Testis (tissue), 5 donors: ENCODE results near the gene TMEM123. TPM values are rescaled to one million over a fixed set of nuclear protein-coding genes. Genes with fewer than 3 reads are reported as not detected.

Experiments used
- DNase-seq: peaks from one replicate; pipeline ENCODE4 v3.0.0-alpha.2; 2019
- H3K27ac ChIP-seq, 2 donors: fragments of 200-600 bp; sonication (generic); one replicate each; pipeline ENCODE4 v1.5.1; 2019
- H3K27me3 ChIP-seq: fragments of 200-600 bp; sonication (generic); one replicate; pipeline ENCODE4 v1.5.1; 2019
- H3K36me3 ChIP-seq: fragments of 200-600 bp; sonication (generic); one replicate; pipeline ENCODE4 v1.5.1; 2017; ENCODE audit warnings: low read depth; ENCODE audit errors: missing control alignments
- H3K4me1 ChIP-seq: fragments of 200-600 bp; sonication (generic); one replicate; pipeline ENCODE4 v1.5.1; 2019
- H3K4me3 ChIP-seq, 2 donors: fragments of 200-600 bp; sonication (generic); one replicate each; pipeline ENCODE4 v1.5.1; 2017 to 2019
- H3K9me3 ChIP-seq: fragments of 200-600 bp; sonication (generic); one replicate; pipeline ENCODE4 v1.5.1; 2017
- POLR2A ChIP-seq: fragments of 450-650 bp; IDR thresholded peaks from one replicate; pipeline ENCODE4 v1.6.1; 2017; ENCODE audit warnings: antibody characterized with exemption, mild to moderate bottlenecking, moderate library complexity
- WGBS, 2 donors: methylation state at CpG; one replicate each; pipeline ENCODE4 v1.1.5; 2018; 5-methylcytosine and 5-hydroxymethylcytosine counted together
- intact Hi-C: fragments of 100-400 bp; cut with DNase I; formaldehyde crosslinking; loops from one replicate; pipeline ENCODE4 v1.15.1; 2023; ENCODE audit warnings: low total_unique reads
- long read RNA-seq, 2 donors: transcript quantifications; one replicate each; lab custom pipeline, GENCODE V29; 2026
- polyA plus RNA-seq: library from polyadenylated mRNA; stranded (reverse); fragments of 350-450 nt; fragmentation: Illumina TruSeq; extraction: RNeasy Lipid Tissue Mini Kit (QIAGEN cat#74804); gene quantifications from one replicate; pipeline ENCODE4 v1.2.3, GENCODE V29; 2014; ENCODE audit warnings: low read depth, low replicate concordance; ENCODE audit not compliant: insufficient read depth
- total RNA-seq, 2 donors: library from RNA; depleted of rRNA; stranded (reverse); fragments of >200 nt; gene quantifications; one replicate each; pipeline ENCODE4 v1.2.3, GENCODE V29; 2016
- TF ChIP-seq, protein P1 (sequence below), 3 experiments: fragments of 450-650 bp in 2 of 3; fragments of 200-600 bp in 1 of 3; sonication (generic) in 1 of 3; IDR thresholded peaks; one replicate each; pipeline ENCODE4 v1.5.1; 2016 to 2019; ENCODE audit warnings: antibody characterized with exemption in 3 of 3, mild to moderate bottlenecking in 2 of 3, moderate library complexity in 1 of 3

The TMEM123 gene, protein sequence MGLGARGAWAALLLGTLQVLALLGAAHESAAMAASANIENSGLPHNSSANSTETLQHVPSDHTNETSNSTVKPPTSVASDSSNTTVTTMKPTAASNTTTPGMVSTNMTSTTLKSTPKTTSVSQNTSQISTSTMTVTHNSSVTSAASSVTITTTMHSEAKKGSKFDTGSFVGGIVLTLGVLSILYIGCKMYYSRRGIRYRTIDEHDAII
- total RNA-seq (100 to 1,000 TPM; 177 to 218 TPM), polyA plus RNA-seq (137 TPM)
- long read RNA-seq, donor 1, transcript TMEM123-206 (3 exons, 549 nt): minor isoform, 89 of 745 reads
- long read RNA-seq, donor 1, transcript TMEM123-202 (5 exons, 3,579 nt): major isoform, 136 of 745 reads
- long read RNA-seq, donor 1, partial matches to known transcripts: 520 of 745 reads
- long read RNA-seq, donor 1, other reads (novel, unspliced or antisense): 0 of 745 reads
- long read RNA-seq, donor 2, transcript TMEM123-202 (5 exons, 3,579 nt): major isoform, 102 of 248 reads
- long read RNA-seq, donor 2, transcript TMEM123-206 (3 exons, 549 nt): minor isoform, 99 of 248 reads
- long read RNA-seq, donor 2, partial matches to known transcripts: 46 of 248 reads
- long read RNA-seq, donor 2, other reads (novel, unspliced or antisense): 0 of 248 reads

DNA sequence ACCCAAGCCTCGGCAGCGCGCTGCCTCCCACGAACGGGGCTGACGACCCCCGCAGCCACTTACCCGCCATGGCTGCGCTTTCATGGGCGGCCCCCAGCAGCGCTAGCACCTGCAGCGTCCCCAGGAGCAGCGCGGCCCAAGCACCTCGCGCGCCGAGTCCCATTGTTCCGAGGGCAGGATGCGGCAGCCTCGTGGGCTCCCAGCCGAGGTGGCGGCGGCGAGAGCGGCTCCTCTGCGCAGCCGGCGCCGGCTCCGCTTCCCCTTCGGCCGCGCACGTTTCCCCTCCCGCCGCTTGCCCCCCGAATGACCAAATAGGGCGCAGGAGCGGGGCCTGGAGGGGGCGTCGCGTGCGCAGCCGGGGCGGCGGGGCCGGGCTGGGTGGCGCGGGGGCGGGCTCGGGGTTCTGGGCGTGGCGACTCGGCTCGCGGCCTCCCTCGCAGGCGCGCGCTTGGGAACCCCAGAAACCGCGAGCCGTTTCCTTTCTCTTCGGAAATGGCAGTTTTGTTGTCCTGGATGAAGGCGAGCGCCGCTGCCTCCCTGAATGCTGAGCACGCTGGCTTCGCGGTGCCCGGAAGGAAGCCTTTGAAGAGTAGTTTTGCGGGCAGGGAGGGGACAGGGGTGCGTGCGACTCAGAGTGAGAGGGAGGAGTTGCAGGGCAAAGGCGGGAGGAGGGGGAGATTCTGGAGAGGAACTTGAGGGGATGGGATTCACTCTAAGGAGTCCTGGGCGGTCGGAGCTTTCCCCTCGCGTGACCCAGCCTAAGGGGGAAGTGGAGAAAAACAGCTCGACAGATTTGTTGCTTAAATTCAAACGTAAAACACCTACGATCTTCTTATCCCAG lies at the start of gene TMEM123:
TMEM123 (minus strand) TSS at position 305 of the 841 bp plus-strand sequence; CDS start at position 163, 142 bp downstream.
- Histone ChIP-seq H3K4me3 (peak within 1 kb of the TSS; percentile 80 to 98), H3K36me3 (no peaks in the 10 kb centered on the region), H3K9me3 (no peaks in the 10 kb centered on the region), H3K4me1 (peaks cover 7% of the 10 kb centered on the region), H3K27me3 (no peaks in the 10 kb centered on the region), H3K27ac (peak within 1 kb of the TSS; percentile 92 to 94)
- WGBS, 2 donors: 0 to 1% methylated on average over 25 to 55 of the region's 83 CpGs
- DNase-seq: peak; percentile 87
- no peak for TF ChIP-seq POLR2A
- TF ChIP-seq, protein P1, sequence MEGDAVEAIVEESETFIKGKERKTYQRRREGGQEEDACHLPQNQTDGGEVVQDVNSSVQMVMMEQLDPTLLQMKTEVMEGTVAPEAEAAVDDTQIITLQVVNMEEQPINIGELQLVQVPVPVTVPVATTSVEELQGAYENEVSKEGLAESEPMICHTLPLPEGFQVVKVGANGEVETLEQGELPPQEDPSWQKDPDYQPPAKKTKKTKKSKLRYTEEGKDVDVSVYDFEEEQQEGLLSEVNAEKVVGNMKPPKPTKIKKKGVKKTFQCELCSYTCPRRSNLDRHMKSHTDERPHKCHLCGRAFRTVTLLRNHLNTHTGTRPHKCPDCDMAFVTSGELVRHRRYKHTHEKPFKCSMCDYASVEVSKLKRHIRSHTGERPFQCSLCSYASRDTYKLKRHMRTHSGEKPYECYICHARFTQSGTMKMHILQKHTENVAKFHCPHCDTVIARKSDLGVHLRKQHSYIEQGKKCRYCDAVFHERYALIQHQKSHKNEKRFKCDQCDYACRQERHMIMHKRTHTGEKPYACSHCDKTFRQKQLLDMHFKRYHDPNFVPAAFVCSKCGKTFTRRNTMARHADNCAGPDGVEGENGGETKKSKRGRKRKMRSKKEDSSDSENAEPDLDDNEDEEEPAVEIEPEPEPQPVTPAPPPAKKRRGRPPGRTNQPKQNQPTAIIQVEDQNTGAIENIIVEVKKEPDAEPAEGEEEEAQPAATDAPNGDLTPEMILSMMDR (IDR thresholded peaks at IDR 0.05): peak in 1 of 3 experiments; percentile 7
- intact Hi-C loops: no loop called here

DNA sequence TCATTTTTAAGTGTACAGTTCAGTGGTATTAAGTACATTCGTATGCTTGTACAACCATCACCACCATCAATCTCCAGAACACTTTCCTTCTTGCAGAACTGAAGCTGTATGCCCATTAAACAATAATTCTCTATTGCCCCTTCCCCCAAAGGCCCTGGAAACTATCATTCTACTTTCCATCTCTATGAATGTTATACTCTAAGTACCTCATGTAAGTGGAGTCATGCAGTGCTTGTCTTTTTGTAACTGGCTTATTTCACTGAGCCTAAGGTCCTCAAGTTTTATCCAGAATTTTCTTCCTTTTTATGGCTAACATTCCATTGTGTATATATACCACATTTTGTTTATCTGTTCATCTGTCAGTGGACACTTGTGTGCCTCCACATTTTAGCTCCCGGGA lies 48.3 kb upstream of the TMEM123 start:
- Histone ChIP-seq H3K4me1 (no peaks in the 10 kb centered on the region), H3K4me3 (no peak overlapping the region), H3K27me3 (no peaks in the 10 kb centered on the region), H3K9me3 (no peaks in the 10 kb centered on the region), H3K27ac (no peak overlapping the region), H3K36me3 (no peaks in the 10 kb centered on the region)
- intact Hi-C loops: no loop called here
- DNase-seq: no peak
- 88 to 94% methylated on average over 2 of the region's 2 CpGs for WGBS, 2 donors
- TF ChIP-seq, protein P1 (IDR thresholded peaks at IDR 0.05): no peak
- no peak for TF ChIP-seq POLR2A

DNA sequence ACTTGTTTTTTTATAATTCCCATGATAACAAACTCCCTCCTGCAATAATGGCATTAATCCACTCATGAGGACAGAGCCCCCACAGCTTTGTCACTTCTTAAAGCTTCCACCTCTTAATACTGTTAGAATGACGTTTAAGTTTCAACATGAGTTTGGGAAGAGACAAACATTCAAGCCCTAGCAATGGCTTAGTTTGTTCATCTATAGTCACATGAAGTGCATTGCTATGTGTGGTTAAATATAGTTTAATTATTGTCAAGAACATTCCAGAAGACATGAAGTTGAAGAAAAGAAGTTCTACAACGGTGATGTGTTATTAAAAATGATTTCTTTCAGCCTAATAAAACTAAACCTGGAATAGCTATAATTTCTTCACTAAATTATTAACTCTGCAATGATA lies 47.4 kb upstream of the TMEM123 start:
- WGBS, 2 donors: 53 to 62% methylated on average over 2 of the region's 2 CpGs
- H3K27ac ChIP-seq: no peak overlapping the region
- TF ChIP-seq, protein P1 (IDR thresholded peaks at IDR 0.05): no peak
- TF ChIP-seq POLR2A: no peak

DNA sequence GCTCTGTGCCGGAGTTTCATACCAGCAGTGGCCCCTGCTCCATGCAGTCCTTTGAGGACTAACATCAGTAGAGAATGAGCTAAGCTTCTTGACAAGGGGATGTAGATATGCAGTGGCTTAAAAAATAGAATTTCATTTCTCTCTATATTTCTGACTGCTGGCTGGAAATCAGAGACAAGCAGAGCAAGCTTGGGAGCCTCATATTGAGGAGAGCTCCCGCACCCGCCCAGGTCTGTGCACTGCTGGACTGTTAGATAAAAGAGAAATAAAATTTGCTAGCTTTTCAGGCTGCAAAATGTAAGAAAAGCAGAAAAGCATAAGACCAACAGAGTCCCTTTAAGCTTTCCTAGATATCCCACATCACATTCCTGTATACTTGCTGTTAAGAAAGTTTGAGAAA lies 46.6 kb upstream of the TMEM123 start:
- H3K9me3 ChIP-seq: no peaks in the 10 kb centered on the region
- no peak for DNase-seq
- 90 to 98% methylated on average over 3 of the region's 3 CpGs for WGBS, 2 donors

More for the DNA sequence above, 47.4 kb upstream of the TMEM123 start:
- no peaks in the 10 kb centered on the region for H3K4me1 ChIP-seq
- intact Hi-C loops: loop anchor here (10.0 kb wide), 3 partner anchors 145 to 215 kb away; no protein-coding TSS in a partner anchor
- H3K36me3 ChIP-seq: no peaks in the 10 kb centered on the region
- H3K27me3 ChIP-seq: no peaks in the 10 kb centered on the region
- H3K9me3 ChIP-seq: no peaks in the 10 kb centered on the region
- no peak for DNase-seq
- no peak overlapping the region for H3K4me3 ChIP-seq

More for the DNA sequence above, 46.6 kb upstream of the TMEM123 start:
- H3K27me3 ChIP-seq: no peaks in the 10 kb centered on the region
- intact Hi-C loops: loop anchor here (10.0 kb wide), 3 partner anchors 144 to 214 kb away; no protein-coding TSS in a partner anchor
- H3K36me3 ChIP-seq: no peaks in the 10 kb centered on the region
- TF ChIP-seq POLR2A: no peak
- TF ChIP-seq, protein P1 (IDR thresholded peaks at IDR 0.05): no peak
- H3K4me3 ChIP-seq: no peak overlapping the region
- H3K27ac ChIP-seq: no peak overlapping the region
- no peaks in the 10 kb centered on the region for H3K4me1 ChIP-seq
